H9 (cell line): ENCODE measurements around the gene RNF157. TPM values are rescaled to one million over a fixed set of nuclear protein-coding genes. Genes with fewer than 3 reads are reported as not detected.

Experiments
- DNase-seq: peaks from one replicate; pipeline ENCODE4 v3.0.0-alpha.2; 2017
- H2AFZ ChIP-seq: one replicate; pipeline ENCODE4 v1.6.1; 2013; ENCODE audit warnings: mild to moderate bottlenecking, low read length, control low read depth, moderate library complexity
- H2AK5ac ChIP-seq: 2 replicates; pipeline ENCODE4 v1.6.1; 2013; ENCODE audit warnings: low read length, control low read depth, mixed read lengths; ENCODE audit not compliant: insufficient read length
- H2BK120ac ChIP-seq: one replicate; pipeline ENCODE4 v1.6.1; 2013; ENCODE audit warnings: low read depth, mild to moderate bottlenecking, low read length, control low read depth, inconsistent platforms; ENCODE audit not compliant: poor library complexity, severe bottlenecking
- H2BK12ac ChIP-seq: 2 replicates; pipeline ENCODE4 v1.6.1; 2013; ENCODE audit warnings: low read length, control low read depth, mixed read lengths, low read depth; ENCODE audit not compliant: insufficient read length
- H2BK15ac ChIP-seq: 2 replicates; pipeline ENCODE4 v1.6.1; 2013; ENCODE audit warnings: low read depth, low read length, control low read depth
- H2BK20ac ChIP-seq: one replicate; pipeline ENCODE4 v1.6.1; 2013; ENCODE audit warnings: low read depth, mild to moderate bottlenecking, low read length, control low read depth, inconsistent platforms; ENCODE audit not compliant: poor library complexity, severe bottlenecking
- H2BK5ac ChIP-seq: 2 replicates; pipeline ENCODE4 v1.6.1; 2013; ENCODE audit warnings: low read length, control low read depth, mixed read lengths; ENCODE audit not compliant: insufficient read length
- H3K14ac ChIP-seq: 2 replicates; pipeline ENCODE4 v1.6.1; 2013; ENCODE audit warnings: low read length, control low read depth; ENCODE audit not compliant: insufficient read depth
- H3K18ac ChIP-seq: 2 replicates; pipeline ENCODE4 v1.6.1; 2013; ENCODE audit warnings: low read depth, mild to moderate bottlenecking, mixed read lengths, low read length, control low read depth; ENCODE audit not compliant: insufficient read length
- H3K23ac ChIP-seq: 2 replicates; pipeline ENCODE4 v1.6.1; 2013; ENCODE audit warnings: low read length, control low read depth, mixed read lengths, low read depth; ENCODE audit not compliant: insufficient read length
- H3K23me2 ChIP-seq: 2 replicates; pipeline ENCODE4 v1.6.1; 2013; ENCODE audit warnings: low read depth, mild to moderate bottlenecking, mixed read lengths, low read length, control low read depth; ENCODE audit not compliant: insufficient read length, poor library complexity, severe bottlenecking
- H3K27ac ChIP-seq: 2 replicates; pipeline ENCODE4 v1.5.1; 2013; ENCODE audit warnings: low read length, control low read depth, mixed read lengths, low read depth; ENCODE audit not compliant: insufficient read length
- H3K27me3 ChIP-seq: 2 replicates; pipeline ENCODE4 v1.6.1; 2013; ENCODE audit warnings: low read length, control low read depth, inconsistent platforms; ENCODE audit not compliant: insufficient read depth
- H3K4ac ChIP-seq: 2 replicates; pipeline ENCODE4 v1.6.1; 2013; ENCODE audit warnings: low read depth, mild to moderate bottlenecking, control low read depth, inconsistent platforms, low read length, moderate library complexity
- H3K4me1 ChIP-seq: 2 replicates; pipeline ENCODE4 v1.6.1; 2013; ENCODE audit warnings: low read length, control low read depth, inconsistent platforms; ENCODE audit not compliant: insufficient read depth
- H3K4me2 ChIP-seq: 2 replicates; pipeline ENCODE4 v1.6.1; 2013; ENCODE audit warnings: low read length, control low read depth, mixed read lengths; ENCODE audit not compliant: insufficient read length, insufficient read depth
- H3K56ac ChIP-seq: 2 replicates; pipeline ENCODE4 v1.6.1; 2013; ENCODE audit warnings: low read depth, mild to moderate bottlenecking, mixed read lengths, low read length, control low read depth; ENCODE audit not compliant: insufficient read length
- H3K79me1 ChIP-seq: 2 replicates; pipeline ENCODE4 v1.6.1; 2013; ENCODE audit warnings: low read depth, mild to moderate bottlenecking, moderate library complexity, low read length, control low read depth, inconsistent platforms; ENCODE audit not compliant: insufficient read depth, poor library complexity, severe bottlenecking
- H3K79me2 ChIP-seq: 2 replicates; pipeline ENCODE4 v1.6.1; 2013; ENCODE audit warnings: low read length, control low read depth, inconsistent platforms; ENCODE audit not compliant: insufficient read depth
- H3K9ac ChIP-seq: 2 replicates; pipeline ENCODE4 v1.6.1; 2013; ENCODE audit warnings: low read length, control low read depth, mixed read lengths; ENCODE audit not compliant: insufficient read length; ENCODE audit errors: extremely low read depth
- H3K9me3 ChIP-seq: one replicate; pipeline ENCODE4 v1.6.1; 2013; ENCODE audit warnings: low read depth, low read length, inconsistent platforms; ENCODE audit not compliant: control insufficient read depth
- H3T11ph ChIP-seq: one replicate; pipeline ENCODE4 v1.6.1; 2013; ENCODE audit warnings: mild to moderate bottlenecking, low read length, control low read depth, inconsistent platforms
- H4K20me1 ChIP-seq: one replicate; pipeline ENCODE4 v1.6.1; 2013; ENCODE audit not compliant: control insufficient read depth, insufficient read length, insufficient read depth
- H4K5ac ChIP-seq: 2 replicates; pipeline ENCODE4 v1.6.1; 2013; ENCODE audit warnings: low read depth, mild to moderate bottlenecking, mixed read lengths, low read length, control low read depth; ENCODE audit not compliant: insufficient read length
- H4K8ac ChIP-seq: replicated peaks from 2 replicates; pipeline ENCODE4 v1.6.1; 2013; ENCODE audit warnings: low read length, control low read depth, mixed read lengths, low read depth; ENCODE audit not compliant: insufficient read length
- H4K91ac ChIP-seq: 2 replicates; pipeline ENCODE4 v1.6.1; 2013; ENCODE audit warnings: low read depth, mild to moderate bottlenecking, moderate library complexity, mixed read lengths, low read length, control low read depth; ENCODE audit not compliant: insufficient read length
- H3K27ac Mint-ChIP-seq, 3 experiments: 2 replicates in 2 of 3; 3 replicates in 1 of 3; pipeline ENCODE4 v1.8.0; 2020 to 2021; ENCODE audit warnings: mixed read lengths in 3 of 3, mild to moderate bottlenecking in 1 of 3, moderate library complexity in 1 of 3
- H3K27me3 Mint-ChIP-seq: 2 replicates; pipeline ENCODE4 v1.8.0; 2021; ENCODE audit warnings: low read depth, mild to moderate bottlenecking, moderate library complexity, mixed read lengths
- H3K36me3 Mint-ChIP-seq, 3 experiments: 2 replicates in 2 of 3; 3 replicates in 1 of 3; pipeline ENCODE4 v1.8.0; 2020 to 2021; ENCODE audit warnings: low read depth in 3 of 3, mixed read lengths in 3 of 3; ENCODE audit not compliant: insufficient read depth in 1 of 3
- H3K4me1 Mint-ChIP-seq, 2 experiments: 2 replicates each; pipeline ENCODE4 v1.8.0; 2020; ENCODE audit warnings: mixed read lengths in 2 of 2
- H3K4me3 Mint-ChIP-seq, 2 experiments: 2 replicates in 1 of 2; 3 replicates in 1 of 2; pipeline ENCODE4 v1.8.0; 2020 to 2021; ENCODE audit warnings: mild to moderate bottlenecking in 2 of 2, mixed read lengths in 2 of 2, moderate library complexity in 1 of 2
- H3K9me3 Mint-ChIP-seq, 2 experiments: 2 replicates in 1 of 2; 3 replicates in 1 of 2; pipeline ENCODE4 v1.8.0; 2020; ENCODE audit warnings: mild to moderate bottlenecking in 2 of 2, mixed read lengths in 2 of 2, moderate library complexity in 1 of 2
- CTCF ChIP-seq: fragments of 200-600 bp; sonication (generic); conservative IDR thresholded peaks from 3 replicates; pipeline ENCODE4 v1.8.0; 2021; ENCODE audit warnings: antibody characterized with exemption, mild to moderate bottlenecking
- WGBS: extraction: QIAGEN DNeasy Blood & Tissue Kit; methylation state at CpG from one replicate; pipeline ENCODE4 v1.1.7; 2013; ENCODE audit warnings: missing lambda C conversion rate, low lambda C conversion rate, mixed read lengths; ENCODE audit not compliant: insufficient read length; ENCODE audit errors: extremely low coverage; 5-methylcytosine and 5-hydroxymethylcytosine counted together
- total RNA-seq: library from RNA; stranded (reverse); gene quantifications from 2 replicates; pipeline ENCODE4 v1.2.1, GENCODE V29; 2021

RNF157 gene
- total RNA-seq, 1 experiment from 2014 or later, result 9.9 TPM

DNA sequence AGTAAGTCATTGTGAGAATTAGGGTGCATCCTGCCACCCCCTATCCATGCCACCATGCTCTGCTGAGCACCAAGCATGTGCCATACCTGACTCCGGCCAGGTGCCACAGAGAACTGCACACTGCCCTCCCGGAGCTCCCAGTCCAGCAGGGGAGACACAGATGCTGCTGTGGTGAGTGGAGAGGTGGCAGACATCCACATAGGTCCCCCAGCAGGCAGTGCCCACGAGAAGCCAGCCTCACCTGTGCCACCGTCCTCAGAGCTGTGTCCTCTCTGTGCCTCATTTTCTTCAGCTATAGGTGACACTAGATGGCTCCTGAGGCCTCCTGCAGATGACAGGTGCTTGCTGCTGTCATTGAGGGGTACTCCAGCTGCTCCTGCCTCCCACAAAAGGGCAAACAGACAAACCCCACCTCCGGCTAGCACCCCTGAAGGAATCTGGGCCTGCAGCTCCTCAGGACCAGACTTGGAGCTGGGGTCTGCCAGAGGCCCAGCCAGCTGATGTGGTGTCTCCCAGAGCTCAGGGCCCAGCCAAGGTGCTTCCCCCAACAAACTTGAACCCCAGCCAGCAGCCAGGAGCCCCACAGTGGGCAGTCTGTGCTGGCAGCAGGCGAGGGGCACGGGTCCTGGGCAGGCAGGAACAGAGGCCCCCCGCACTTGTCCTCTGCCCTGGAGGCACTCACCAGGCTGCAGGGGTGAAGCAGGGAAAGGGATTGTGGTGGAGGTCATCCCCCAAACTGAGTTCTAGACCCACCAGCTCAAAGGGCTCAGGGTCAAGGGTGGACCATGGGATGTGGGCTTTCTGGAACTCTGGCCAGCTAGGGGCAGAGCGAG is 116.3 kb downstream of the RNF157 start:
- Histone ChIP-seq H2BK120ac (no peak overlapping the region), H3K79me1 (no peaks in the 10 kb centered on the region), H3K27ac (no peak overlapping the region), H4K91ac (no peak overlapping the region), H3K23me2 (no peaks in the 10 kb centered on the region), H3K9ac (no peak overlapping the region), H2AK5ac (no peak overlapping the region), H3K14ac (no peak overlapping the region), H3K4me2 (no peak overlapping the region), H3K4ac (no peak overlapping the region), H3K23ac (no peak overlapping the region), H3K56ac (no peak overlapping the region), H3K4me1 (no peaks in the 10 kb centered on the region; the same call in 1 of the 2 replicates), H4K20me1 (no peaks in the 10 kb centered on the region), H2BK5ac (no peak overlapping the region), H3K27me3 (no peaks in the 10 kb centered on the region), H2AFZ (no peak overlapping the region), H3K9me3 (no peaks in the 10 kb centered on the region), H2BK15ac (no peak overlapping the region), H4K5ac (no peak overlapping the region), H3K79me2 (no peaks in the 10 kb centered on the region), H3K18ac (no peak overlapping the region), H2BK12ac (no peak overlapping the region), H4K8ac (no peak overlapping the region), H3T11ph (no peak overlapping the region), H2BK20ac (no peak overlapping the region)
- WGBS, result no CpG with 5 or more reads among the region's 9 CpGs
- no peak overlapping the region for H3K27ac Mint-ChIP-seq
- H3K27me3 Mint-ChIP-seq, result peaks cover 10% of the 10 kb centered on the region
- TF ChIP-seq CTCF, result no peak
- peaks cover 39 to 40% of the 10 kb centered on the region in 2 experiments for H3K4me1 Mint-ChIP-seq
- no peak overlapping the region for H3K4me3 Mint-ChIP-seq
- peaks cover 0 to 2% of the 10 kb centered on the region in 2 experiments; a peak in 1 of 5 replicates for H3K9me3 Mint-ChIP-seq
- H3K36me3 Mint-ChIP-seq, result no peaks in the 10 kb centered on the region
- no peak for DNase-seq
